ENCODE measurements around the gene REN. TPM values are rescaled to one million over a fixed set of nuclear protein-coding genes. Genes with fewer than 3 reads are reported as not detected.

REN gene
- total and polyA plus RNA-seq, 2 of the 13 experiments (the other 11 are each of a cell fraction or from before 2014, with no cell fraction given), result not detected

DNA sequence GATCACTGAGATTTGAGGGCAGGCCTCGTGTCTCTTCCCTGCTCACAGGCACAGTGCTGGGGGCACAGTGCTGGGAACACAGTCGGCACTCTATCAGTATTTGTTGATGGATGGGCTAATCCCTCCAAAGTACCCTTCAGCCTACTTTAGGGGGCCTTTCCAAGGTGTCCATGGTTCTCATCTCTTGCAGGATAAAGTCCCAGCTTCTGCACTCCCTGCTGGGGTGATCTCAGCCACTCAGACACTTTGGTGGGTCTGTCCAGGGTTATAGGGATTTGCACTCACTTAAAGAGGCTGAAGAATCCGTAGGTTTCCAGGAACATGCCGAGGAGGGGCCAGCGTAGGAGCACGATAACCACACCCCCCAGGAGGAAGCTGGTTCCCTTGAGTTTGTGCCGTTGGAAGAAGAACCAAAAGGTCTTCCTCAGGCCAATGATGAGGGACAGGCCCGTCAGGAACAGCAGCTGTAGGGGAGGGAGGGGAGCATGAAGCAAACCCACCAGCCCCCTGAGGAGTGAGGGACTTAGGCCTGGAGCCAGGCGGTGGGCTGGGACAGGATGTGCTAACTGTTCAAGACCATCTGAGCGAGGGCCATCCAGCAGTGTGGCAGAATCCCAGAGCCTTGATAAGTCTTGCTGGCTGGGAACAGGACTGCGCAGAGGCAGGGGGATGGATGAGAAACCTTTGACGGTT lies 35.4 kb upstream of the REN start (continued):
- TF ChIP-seq KIAA2018 (CRISPR knock-in tag; IDR thresholded peaks at IDR 0.05; ENCODE audit: borderline replicate concordance), result no peak
- no peak for TF ChIP-seq GMEB2 (CRISPR knock-in tag; IDR thresholded peaks at IDR 0.05; ENCODE audit: low read depth)
- TF ChIP-seq, protein P1, sequence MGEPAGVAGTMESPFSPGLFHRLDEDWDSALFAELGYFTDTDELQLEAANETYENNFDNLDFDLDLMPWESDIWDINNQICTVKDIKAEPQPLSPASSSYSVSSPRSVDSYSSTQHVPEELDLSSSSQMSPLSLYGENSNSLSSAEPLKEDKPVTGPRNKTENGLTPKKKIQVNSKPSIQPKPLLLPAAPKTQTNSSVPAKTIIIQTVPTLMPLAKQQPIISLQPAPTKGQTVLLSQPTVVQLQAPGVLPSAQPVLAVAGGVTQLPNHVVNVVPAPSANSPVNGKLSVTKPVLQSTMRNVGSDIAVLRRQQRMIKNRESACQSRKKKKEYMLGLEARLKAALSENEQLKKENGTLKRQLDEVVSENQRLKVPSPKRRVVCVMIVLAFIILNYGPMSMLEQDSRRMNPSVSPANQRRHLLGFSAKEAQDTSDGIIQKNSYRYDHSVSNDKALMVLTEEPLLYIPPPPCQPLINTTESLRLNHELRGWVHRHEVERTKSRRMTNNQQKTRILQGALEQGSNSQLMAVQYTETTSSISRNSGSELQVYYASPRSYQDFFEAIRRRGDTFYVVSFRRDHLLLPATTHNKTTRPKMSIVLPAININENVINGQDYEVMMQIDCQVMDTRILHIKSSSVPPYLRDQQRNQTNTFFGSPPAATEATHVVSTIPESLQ (CRISPR knock-in tag; conservative IDR thresholded peaks at IDR 0.05), result no peak
- TF ChIP-seq TOPORS (CRISPR knock-in tag; IDR thresholded peaks at IDR 0.05), result no peak
- TF ChIP-seq PHF21A (CRISPR knock-in tag; IDR thresholded peaks at IDR 0.05), result no peak

All from HepG2 (cell line).